Sigmoid colon (tissue), 4 donors: ENCODE results near the gene NOS1AP.

Experiments used
- CTCF ChIP-seq, 4 experiments: fragments of 450-650 bp in 3 of 4; fragments of 200-600 bp in 1 of 4; IDR thresholded peaks; one replicate each; pipeline ENCODE4 v1.5.1; 2016 to 2019; ENCODE audit warnings: antibody characterized with exemption in 4 of 4, mild to moderate bottlenecking in 3 of 4, moderate library complexity in 2 of 4
- POLR2AphosphoS5 ChIP-seq, 4 donors: sonication (generic); formaldehyde crosslinking; IDR thresholded peaks; one replicate each; pipeline ENCODE4 v1.6.1; 2017; ENCODE audit warnings: antibody characterized with exemption in 4 of 4

GRCh38 chr1:162297208-162297607 lies 227.7 kb downstream of the NOS1AP start:
- TF ChIP-seq CTCF (IDR thresholded peaks at IDR 0.05) (no peak), POLR2AphosphoS5 (IDR thresholded peaks at IDR 0.05) (no peak)
